Inflammatory macrophage treated with lipopolysaccharide for 1 hour (primary cell): ENCODE results near the gene RNASE13.

Source experiments
- DNase-seq, 2 donors: peaks; one replicate each; pipeline ENCODE4 v3.0.0-alpha.2; 2020 to 2022

The RNASE13 gene

DNA sequence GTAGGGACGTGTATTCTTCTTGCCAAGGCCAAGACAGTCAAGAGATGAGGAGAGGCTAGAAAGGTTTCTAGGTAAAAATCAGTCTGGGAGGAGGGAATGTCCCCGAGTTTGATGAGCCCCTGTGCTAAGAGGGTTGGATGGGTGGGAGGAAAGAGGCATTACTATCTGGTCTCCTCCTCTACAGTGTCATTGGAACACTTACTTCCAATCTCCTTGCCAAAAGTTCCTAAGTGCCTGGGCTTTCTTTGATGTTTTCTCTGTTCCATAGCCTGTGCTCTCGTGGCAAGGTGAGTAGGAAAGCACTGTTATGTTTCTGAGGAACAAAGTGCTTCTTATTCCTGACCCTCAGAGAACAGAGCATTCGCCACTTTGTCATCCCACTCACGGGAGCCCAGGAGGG is at the start of gene RNASE13:
RNASE13 (minus strand) TSS at position 101 of the 400 bp plus-strand sequence. CDS start 519 bp downstream, outside the sequence.
- DNase-seq: no peak

DNA sequence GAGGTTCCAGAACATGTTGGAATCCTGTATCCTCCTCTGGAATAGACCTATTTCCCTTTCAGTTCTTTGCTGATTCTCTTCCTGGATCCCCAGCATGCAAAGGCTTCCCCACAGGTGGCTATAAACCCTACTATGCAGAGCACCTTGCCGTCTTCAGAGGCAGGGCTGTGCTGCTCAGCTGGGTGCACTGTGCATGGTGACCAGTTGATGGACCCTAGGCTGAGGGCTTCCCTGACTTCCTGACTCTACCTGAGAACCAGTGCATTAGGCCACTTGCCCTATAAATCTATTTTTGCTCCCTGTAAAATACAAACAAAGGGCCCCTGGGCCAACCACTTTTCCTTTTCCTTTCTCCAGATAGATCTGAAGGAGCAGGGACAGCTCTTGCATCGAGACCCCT is 49.8 kb upstream of the RNASE13 start:
- no peak for DNase-seq

- DNase-seq: no peak
Measured at GRCh38 chr14:21083565-21084325, 49.1 kb upstream of the RNASE13 start.

DNA sequence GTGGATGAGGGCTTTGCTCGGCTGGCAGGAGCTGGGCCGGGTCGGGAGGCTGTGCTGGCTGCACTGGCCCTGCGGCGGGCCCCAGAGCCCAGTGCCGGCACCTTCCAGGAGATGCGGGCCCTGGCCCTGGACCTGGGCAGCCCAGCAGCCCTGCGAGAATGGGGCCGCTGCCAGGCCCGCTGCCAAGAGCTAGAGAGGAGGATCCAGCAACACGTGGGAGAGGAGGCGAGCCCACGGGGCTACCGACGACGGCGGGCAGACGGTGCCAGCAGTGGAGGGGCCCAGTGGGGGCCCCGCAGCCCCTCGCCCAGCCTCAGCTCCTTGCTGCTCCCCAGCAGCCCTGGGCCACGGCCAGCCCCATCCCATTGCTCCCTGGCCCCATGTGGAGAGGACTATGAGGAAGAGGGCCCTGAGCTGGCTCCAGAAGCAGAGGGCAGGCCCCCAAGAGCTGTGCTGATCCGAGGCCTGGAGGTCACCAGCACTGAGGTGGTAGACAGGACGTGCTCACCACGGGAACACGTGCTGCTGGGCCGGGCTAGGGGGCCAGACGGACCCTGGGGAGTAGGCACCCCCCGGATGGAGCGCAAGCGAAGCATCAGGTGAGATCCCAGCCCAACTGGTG is 47.0 kb upstream of the RNASE13 start:
- no peak for DNase-seq

DNA sequence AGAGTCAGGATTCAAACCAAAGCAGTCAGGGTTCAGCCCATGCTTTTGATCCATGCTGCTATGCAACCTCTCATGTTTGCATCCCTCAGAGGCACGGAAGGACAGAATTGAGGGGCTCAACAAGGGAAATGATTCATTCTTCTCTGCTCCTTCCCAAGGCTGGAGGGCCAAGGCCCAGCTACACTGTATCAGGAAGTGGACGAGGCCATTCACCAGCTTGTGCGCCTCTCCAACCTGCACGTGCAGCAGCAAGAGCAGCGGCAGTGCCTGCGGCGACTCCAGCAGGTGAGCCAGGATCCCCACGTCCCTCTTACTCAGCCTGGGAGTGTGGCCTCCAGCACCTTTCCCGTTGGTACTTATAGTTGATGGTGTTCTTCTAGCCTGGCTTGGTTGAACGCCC is 44.1 kb upstream of the RNASE13 start:
- no peak for DNase-seq

DNA sequence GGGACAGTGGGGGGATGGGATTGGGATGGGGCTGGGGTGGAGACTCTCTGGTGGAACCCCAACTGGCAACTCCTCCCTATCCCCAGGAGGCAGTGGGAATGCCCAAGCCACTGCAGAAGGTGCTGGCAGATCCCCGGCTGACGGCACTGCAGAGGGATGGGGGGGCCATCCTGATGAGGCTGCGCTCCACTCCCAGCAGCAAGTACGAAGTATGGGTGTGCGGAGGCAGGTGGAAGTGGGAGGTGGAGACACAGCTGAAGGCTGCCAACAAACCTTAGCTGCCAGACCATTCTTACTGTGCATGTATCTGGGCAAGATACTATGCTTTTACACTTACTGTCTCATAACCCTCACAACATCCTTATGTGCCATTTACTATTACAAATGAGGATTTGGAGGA is 43.7 kb upstream of the RNASE13 start:
- no peak for DNase-seq

DNA sequence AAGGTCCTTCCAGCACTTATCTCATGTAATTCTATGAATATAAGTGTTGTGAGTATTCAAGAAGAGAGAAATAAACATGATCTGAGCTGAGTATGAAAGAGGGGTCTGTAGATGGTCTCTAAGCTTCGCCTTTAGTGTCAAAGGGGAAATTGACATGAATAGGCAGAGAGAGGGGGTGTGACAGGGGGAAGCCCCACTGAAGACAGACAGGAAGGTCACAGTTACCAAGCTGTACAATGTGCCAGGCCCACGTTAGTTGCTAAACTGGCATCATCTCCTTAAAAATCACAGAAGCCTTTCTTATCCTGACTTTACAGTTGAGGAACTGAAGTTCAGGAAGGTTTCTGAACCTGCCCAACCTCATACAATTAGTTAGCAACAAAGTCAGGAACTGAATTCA is 43.1 kb upstream of the RNASE13 start:
- no peak for DNase-seq

DNA sequence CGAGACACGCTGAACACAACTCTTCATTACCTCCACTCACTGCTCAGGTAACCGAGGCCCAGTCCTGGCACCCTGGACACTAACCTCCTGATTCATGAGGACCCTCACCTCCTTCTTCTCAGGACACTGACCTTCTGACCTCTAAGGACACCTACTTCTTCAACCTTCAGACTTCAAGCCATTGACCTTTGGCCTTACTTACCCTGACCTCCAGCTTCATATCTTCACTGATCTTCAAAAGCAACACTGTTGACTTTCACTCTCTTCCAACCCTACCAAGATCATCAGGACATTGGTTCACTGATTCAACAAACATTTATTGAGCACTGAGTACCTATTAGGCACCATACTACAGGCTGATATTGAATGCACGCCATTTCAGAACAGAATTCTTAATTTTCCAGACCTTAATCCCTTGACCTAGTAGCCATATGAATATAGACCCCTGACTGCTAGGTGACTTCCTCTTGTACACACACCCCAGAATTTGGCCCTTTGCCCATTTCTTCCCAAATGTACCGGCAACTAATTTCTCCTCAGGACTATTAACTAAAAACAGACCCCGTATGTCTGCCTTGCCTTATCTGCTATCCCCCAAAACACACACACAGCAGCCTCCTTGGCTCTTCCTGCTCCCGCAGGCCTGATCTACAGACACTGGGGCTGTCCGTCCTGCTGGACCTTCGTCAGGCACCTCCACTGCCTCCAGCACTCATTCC is 41.3 kb upstream of the RNASE13 start:
- no peak for DNase-seq

GRCh38 chr14:21074398-21075272 is 40.0 kb upstream of the RNASE13 start:
- no peak for DNase-seq

GRCh38 chr14:21073921-21074320 is 39.3 kb upstream of the RNASE13 start:
- DNase-seq: no peak

DNA sequence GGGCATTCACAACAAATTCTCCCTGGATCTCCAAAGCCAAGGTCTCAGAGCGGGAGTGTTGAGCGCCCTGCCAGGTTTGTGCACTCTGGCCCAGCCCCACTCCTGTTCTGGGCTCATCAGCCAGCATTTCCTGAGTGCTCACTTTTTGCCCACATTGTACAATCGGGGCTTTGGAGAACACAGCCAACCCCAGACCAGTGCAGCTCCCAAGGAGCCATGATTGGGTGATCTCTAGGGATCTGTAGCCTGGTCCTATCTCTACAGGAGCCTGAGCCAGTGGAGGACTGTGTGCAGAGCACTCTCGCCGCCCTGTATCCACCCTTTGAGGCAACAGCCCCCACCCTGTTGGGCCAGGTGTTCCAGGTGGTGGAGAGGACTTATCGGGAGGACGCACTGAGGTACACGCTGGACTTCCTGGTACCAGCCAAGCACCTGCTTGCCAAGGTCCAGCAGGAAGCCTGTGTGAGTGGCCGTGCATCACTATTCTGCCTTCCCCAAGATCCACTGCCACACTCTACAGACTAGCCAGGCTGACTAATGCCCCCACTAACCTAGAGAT is 38.3 kb upstream of the RNASE13 start:
- DNase-seq: no peak

DNA sequence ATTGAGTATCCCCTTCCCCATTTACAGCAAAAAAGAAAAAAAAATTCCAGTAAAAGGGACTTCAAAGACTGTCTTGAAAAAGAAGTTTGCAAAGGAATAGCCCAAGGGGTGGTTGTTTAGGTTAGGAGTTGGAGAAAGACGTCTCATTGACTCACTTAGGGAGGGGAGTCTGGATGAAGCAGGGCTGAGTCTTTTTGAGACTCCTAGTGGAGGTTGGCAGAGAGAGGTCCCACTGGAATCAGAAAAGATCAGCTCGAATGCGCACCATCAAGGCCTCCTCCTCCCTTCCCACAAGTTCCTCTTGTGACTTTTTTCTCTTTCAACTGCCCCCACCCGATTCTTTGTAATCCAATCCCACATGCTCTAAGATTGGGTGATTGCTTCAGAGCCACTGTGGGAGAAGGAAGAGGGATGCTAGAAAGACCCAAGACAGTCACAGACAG is 37.4 kb upstream of the RNASE13 start:
- DNase-seq: peak; percentile 79 to 89

GRCh38 chr14:21071225-21072030 is 36.8 kb upstream of the RNASE13 start:
- peak; percentile 57 to 61 for DNase-seq

DNA sequence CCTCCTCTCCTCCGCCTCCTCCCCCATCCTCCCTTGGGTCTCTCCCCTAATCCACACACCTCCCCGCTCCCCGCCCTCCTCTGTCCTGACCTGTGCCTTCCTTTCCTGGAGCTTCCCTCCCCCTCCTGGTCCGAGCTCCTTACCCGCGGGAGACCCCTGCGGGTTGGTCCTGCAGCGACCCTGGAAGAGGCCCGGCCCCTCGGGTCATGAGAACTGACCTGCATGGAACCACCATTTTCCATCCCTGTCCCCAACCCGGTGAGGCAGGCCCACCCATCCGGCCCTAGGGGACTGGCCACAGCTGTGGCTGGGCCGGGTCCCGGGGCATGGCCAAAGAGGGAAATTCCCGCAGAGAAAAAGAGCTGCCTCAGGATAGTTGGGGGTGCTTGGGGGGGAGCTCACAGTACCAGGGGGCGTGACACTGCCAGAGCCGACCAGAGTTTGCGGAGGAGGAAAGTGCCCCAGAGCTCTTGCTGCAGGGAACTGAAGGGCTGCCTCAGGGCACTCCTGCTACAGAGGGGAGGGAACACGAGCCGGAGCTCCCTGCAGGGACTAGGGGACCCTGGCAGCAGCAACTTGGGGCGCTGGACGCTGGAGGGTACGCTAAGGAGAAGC is 36.1 kb upstream of the RNASE13 start:
- DNase-seq: peak in 1 of 2 donors; percentile 49

DNA sequence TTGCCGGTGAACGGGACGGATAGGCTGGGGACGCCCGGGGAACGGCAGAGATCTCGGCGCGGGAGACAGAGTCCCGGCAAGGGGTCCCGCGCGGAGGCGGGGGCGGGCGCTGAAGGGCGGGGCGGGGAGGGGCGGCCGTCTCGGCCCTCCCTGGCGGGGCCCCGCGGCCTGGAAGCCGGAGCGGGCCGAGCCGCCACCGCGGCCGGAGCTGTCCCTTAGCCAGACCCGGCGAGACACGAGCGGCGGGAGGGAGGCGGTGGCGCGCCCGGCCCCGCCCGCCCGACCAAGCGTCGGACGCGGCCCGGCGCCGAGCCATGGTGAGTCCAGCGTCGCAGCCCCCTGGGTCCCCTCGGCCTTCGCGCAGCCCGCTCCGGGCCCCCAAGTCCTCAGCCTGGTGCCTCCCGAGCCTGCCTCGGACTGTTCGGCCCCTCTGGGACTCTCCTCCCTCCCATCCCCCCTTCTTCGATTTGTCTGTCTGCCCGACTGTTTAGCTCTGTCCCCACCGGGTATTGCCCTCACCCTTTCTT is 35.5 kb upstream of the RNASE13 start, which contains the start of gene ARHGEF40:
ARHGEF40 (plus strand) TSS at position 222 of the 527 bp plus-strand sequence; CDS start at position 315, 93 bp downstream.
- peak in 1 of 2 donors; percentile 20 for DNase-seq

DNA sequence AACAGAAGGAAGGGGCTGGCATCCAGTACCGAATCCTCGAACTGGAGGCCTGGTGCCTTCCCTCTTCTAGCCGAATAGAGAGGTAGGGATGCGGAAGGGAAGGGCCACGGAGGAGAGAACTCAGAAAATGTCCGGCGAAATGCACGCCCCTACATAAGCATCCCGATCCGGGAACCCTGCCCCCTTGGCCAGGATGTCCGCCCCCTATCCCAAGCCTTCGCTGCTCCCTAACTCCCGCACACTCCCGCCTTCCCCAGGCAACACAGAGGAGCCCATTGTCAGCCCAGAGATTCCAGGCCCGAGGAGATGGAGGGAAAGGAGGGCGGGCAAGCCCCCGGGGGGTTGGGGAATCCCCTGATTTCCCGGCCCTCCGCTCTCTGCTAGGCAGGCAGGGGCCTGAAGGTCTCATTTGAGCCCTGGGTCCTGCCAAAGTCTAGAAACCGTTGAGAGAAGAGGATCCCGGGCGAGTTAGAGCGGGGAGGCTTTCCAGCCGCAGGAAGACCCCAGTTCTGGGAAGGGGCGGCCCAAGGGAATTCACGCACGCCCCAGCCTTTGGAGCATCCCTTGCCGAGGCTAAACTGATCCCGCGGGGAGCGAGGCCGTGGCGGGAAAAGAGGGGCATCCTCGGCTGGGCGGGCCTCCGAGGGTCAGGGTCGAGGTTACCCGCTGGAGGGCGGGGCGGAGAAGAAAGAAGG is 34.9 kb upstream of the RNASE13 start:
- DNase-seq: no peak

DNA sequence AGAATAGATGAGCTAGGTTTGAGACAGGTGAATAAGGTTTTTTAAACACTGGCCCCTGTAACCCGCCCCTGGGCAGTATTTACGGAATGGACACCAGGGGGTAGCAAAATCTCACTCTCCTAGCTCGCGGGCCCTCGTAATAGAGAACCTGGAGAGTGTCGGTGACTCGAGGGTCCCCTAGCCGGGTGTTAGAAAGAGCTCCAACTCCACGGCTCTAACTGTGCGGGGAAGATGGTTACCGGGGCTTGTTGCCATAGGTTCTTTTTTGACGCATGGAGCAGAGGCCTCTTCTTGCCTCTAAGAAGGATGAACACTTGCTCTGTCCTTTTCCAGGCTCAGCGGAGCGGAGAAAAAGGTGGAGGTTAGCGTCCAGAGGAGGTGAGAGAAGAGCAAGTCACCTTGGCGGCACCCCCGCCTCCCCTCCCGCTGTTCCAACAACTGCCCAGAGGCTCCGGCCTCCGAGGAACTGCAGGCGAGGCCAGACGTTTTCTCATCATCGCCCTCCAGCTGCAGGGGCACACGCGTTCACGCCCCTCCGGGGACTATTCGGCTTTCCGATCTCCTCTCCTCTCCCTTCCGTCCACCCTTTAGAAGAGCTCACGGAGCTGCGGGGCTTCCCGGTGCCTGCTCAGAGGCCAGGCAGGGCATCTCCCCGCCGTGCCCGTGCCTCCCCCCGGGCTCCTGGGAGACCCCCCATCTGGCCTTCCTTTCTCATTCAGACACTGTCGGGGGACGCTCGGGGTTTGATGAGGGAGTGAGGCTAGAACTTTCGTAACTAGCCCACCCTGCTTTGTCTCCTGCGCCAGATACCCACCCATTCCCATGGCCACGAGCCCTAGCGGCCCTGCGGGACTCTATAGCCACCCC is 34.1 kb upstream of the RNASE13 start:
- DNase-seq: peak; percentile 38 to 74

DNA sequence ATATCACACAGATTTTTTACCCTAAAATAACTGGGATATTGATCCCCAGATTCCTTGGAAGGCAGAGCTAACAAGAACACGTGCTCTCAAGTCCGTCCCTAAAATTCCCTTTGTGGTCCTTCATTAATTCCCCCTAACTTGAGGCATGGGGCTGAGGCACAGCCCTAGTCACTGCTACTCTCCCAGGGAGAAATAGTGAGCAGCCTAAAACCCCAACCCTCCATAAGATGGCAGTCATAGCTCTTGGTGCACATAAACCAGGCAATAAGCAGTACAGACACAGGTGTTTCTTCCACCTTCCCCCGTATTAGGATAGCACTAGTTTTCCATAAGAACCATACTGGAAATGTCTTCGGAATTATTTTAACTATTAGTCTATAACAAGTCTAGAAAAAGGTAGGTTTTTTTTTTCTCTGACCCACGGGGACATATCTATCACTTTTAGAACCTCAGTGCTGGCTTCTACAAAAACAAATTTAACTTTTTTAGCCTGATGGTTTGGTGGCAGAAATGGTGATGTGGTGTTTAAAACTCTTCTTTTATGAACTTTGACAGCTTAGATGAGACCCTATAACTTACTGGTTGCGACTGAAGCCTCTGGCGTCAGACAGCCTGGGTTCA is 32.4 kb upstream of the RNASE13 start:
- DNase-seq: no peak

DNA sequence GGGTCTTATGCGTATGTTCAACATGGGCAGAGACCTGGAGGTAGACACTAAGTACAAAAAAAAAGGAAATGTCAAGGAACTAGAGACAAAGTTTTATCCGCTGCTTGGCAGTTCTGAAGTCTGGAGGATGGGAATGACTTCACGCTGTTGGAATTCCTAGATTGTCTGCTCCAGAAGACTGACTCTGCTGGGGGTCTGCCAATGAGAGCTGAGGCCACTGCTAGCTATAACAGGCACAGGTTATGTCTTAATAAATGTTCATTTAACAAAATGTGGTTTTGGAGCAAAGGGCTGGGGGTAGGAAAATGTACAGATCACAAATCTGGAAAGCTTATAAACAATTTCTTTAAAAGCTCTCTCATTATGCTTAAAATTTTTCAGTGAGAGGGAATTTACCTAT is 28.9 kb upstream of the RNASE13 start:
- DNase-seq: no peak
